KMS-11 (cell line): ENCODE data around the gene GALNT15.

ENCODE experiments used
- H2AFZ ChIP-seq: fragments of 200-600 bp; sonication (generic); 2 replicates; pipeline ENCODE4 v1.6.1; 2016; ENCODE audit warnings: antibody characterized with exemption, mixed run types, low read depth
- H3K27ac ChIP-seq: fragments of 200-600 bp; sonication (generic); 2 replicates; pipeline ENCODE4 v1.6.1; 2016; ENCODE audit warnings: mild to moderate bottlenecking, mixed run types
- H3K27me3 ChIP-seq: fragments of 200-600 bp; sonication (generic); 2 replicates; pipeline ENCODE4 v1.6.1; 2017; ENCODE audit warnings: mild to moderate bottlenecking, low read depth, mixed run types, moderate library complexity; ENCODE audit not compliant: insufficient read depth
- H3K36me3 ChIP-seq: fragments of 200-600 bp; sonication (generic); 2 replicates; pipeline ENCODE4 v1.6.1; 2017; ENCODE audit warnings: mild to moderate bottlenecking, mixed run types; ENCODE audit not compliant: insufficient read depth
- H3K4me1 ChIP-seq: fragments of 200-600 bp; sonication (generic); 2 replicates; pipeline ENCODE4 v1.6.1; 2016; ENCODE audit warnings: mild to moderate bottlenecking, low read depth, mixed run types; ENCODE audit not compliant: poor library complexity, severe bottlenecking
- H3K4me2 ChIP-seq: fragments of 200-600 bp; sonication (generic); 2 replicates; pipeline ENCODE4 v1.7.0; 2016; ENCODE audit warnings: mild to moderate bottlenecking, mixed run types
- H3K4me3 ChIP-seq: fragments of 200-600 bp; sonication (generic); IDR thresholded peaks from 2 replicates; pipeline ENCODE4 v1.6.1; 2017; ENCODE audit warnings: low read depth, low read length, mixed read lengths; ENCODE audit not compliant: insufficient read depth
- H3K79me2 ChIP-seq: fragments of 200-600 bp; sonication (generic); 2 replicates; pipeline ENCODE4 v1.6.1; 2016; ENCODE audit warnings: low read depth, mixed run types; ENCODE audit not compliant: insufficient read depth
- H3K9ac ChIP-seq: fragments of 200-600 bp; sonication (generic); 2 replicates; pipeline ENCODE4 v1.6.1; 2016; ENCODE audit warnings: mild to moderate bottlenecking, mixed run types
- H4K20me1 ChIP-seq: fragments of 200-600 bp; sonication (generic); 2 replicates; pipeline ENCODE4 v1.6.1; 2016; ENCODE audit warnings: mild to moderate bottlenecking, mixed run types; ENCODE audit not compliant: insufficient read depth
- CTCF ChIP-seq: fragments of 200-600 bp; sonication (generic); conservative IDR thresholded peaks from 2 replicates; pipeline ENCODE4 v1.6.1; 2017; ENCODE audit warnings: low read depth, mild to moderate bottlenecking, antibody characterized with exemption, low read length, moderate library complexity, mixed read lengths

The GALNT15 gene

GRCh38 chr3:16132190-16132589 is 42.3 kb upstream of the GALNT15 start:
- no peak overlapping the region for H3K27ac ChIP-seq
- H3K4me1 ChIP-seq, result no peaks in the 10 kb centered on the region
- H3K79me2 ChIP-seq, result no peaks in the 10 kb centered on the region
- no peaks in the 10 kb centered on the region for H4K20me1 ChIP-seq
- no peak overlapping the region for H3K4me2 ChIP-seq
- H3K27me3 ChIP-seq, result no peaks in the 10 kb centered on the region
- no peak overlapping the region for H2AFZ ChIP-seq
- H3K4me3 ChIP-seq, result no peak overlapping the region
- TF ChIP-seq CTCF, result no peak
- H3K9ac ChIP-seq, result no peak overlapping the region
- no peaks in the 10 kb centered on the region for H3K36me3 ChIP-seq

GRCh38 chr3:16132928-16133327 is 41.6 kb upstream of the GALNT15 start:
- Histone ChIP-seq H3K4me2 (no peak overlapping the region), H3K36me3 (no peaks in the 10 kb centered on the region), H3K9ac (no peak overlapping the region), H4K20me1 (no peaks in the 10 kb centered on the region), H3K79me2 (no peaks in the 10 kb centered on the region), H3K27ac (no peak overlapping the region), H2AFZ (no peak overlapping the region), H3K4me1 (no peaks in the 10 kb centered on the region), H3K27me3 (no peaks in the 10 kb centered on the region), H3K4me3 (no peak overlapping the region)
- no peak for TF ChIP-seq CTCF

GRCh38 chr3:16134173-16134928 is 40.1 kb upstream of the GALNT15 start:
- TF ChIP-seq CTCF, result no peak
- Histone ChIP-seq H3K27me3 (no peaks in the 10 kb centered on the region), H3K36me3 (no peaks in the 10 kb centered on the region), H3K4me3 (no peak overlapping the region), H3K9ac (no peak overlapping the region), H3K4me2 (no peak overlapping the region), H2AFZ (no peak overlapping the region), H4K20me1 (no peaks in the 10 kb centered on the region), H3K27ac (no peak overlapping the region), H3K79me2 (no peaks in the 10 kb centered on the region), H3K4me1 (no peaks in the 10 kb centered on the region)

- Histone ChIP-seq H3K4me3 (no peak overlapping the region), H3K4me2 (no peak overlapping the region), H3K9ac (no peak overlapping the region), H2AFZ (no peak overlapping the region), H3K4me1 (no peaks in the 10 kb centered on the region), H4K20me1 (no peaks in the 10 kb centered on the region), H3K79me2 (no peaks in the 10 kb centered on the region), H3K36me3 (no peaks in the 10 kb centered on the region), H3K27me3 (no peaks in the 10 kb centered on the region), H3K27ac (no peak overlapping the region)
- no peak for TF ChIP-seq CTCF
Measured at GRCh38 chr3:16136055-16136454, 38.4 kb upstream of the GALNT15 start.
